Sigmoid colon (tissue), 7 donors: ENCODE measurements around the gene GLTPD2. TPM values are rescaled to one million over a fixed set of nuclear protein-coding genes. Genes with fewer than 3 reads are reported as not detected.

ENCODE experiments used
- DNase-seq: peaks from one replicate; pipeline ENCODE4 v3.0.0-alpha.2; 2019
- H3K27ac ChIP-seq, 4 donors: fragments of 200-600 bp; sonication (generic); one replicate each; pipeline ENCODE4 v1.5.1; 2016 to 2019; ENCODE audit warnings: mild to moderate bottlenecking in 1 of 4
- H3K27me3 ChIP-seq, 3 donors: fragments of 200-600 bp; sonication (generic); one replicate each; pipeline ENCODE4 v1.5.1; 2019; ENCODE audit warnings: mild to moderate bottlenecking in 1 of 3
- H3K36me3 ChIP-seq, 4 donors: fragments of 200-600 bp; sonication (generic); one replicate each; pipeline ENCODE4 v1.5.1; 2016 to 2019
- H3K4me1 ChIP-seq, 4 donors: fragments of 200-600 bp; sonication (generic); one replicate each; pipeline ENCODE4 v1.5.1; 2017 to 2019
- H3K4me3 ChIP-seq, 4 donors: fragments of 200-600 bp; sonication (generic); one replicate each; pipeline ENCODE4 v1.5.1; 2017 to 2019; ENCODE audit warnings: mild to moderate bottlenecking in 2 of 4, moderate library complexity in 1 of 4
- H3K9me3 ChIP-seq, 4 donors: fragments of 200-600 bp in 3 of 4; sonication (generic) in 3 of 4; one replicate each; pipeline versions ENCODE4 v1.5.1 to v1.6.1; 2013 to 2019
- CTCF ChIP-seq, 4 experiments: fragments of 450-650 bp in 3 of 4; fragments of 200-600 bp in 1 of 4; IDR thresholded peaks; one replicate each; pipeline ENCODE4 v1.5.1; 2016 to 2019; ENCODE audit warnings: antibody characterized with exemption in 4 of 4, mild to moderate bottlenecking in 3 of 4, moderate library complexity in 2 of 4
- EP300 ChIP-seq, 4 donors: sonication (generic); formaldehyde crosslinking; IDR thresholded peaks; one replicate each; pipeline ENCODE4 v1.6.1; 2017; ENCODE audit warnings: antibody characterized with exemption in 4 of 4
- POLR2A ChIP-seq, 2 donors: fragments of 450-650 bp; IDR thresholded peaks; one replicate each; pipeline ENCODE4 v1.6.1; 2016; ENCODE audit warnings: antibody characterized with exemption in 2 of 2, mild to moderate bottlenecking in 2 of 2, moderate library complexity in 2 of 2
- POLR2AphosphoS5 ChIP-seq, 4 donors: sonication (generic); formaldehyde crosslinking; IDR thresholded peaks; one replicate each; pipeline ENCODE4 v1.6.1; 2017; ENCODE audit warnings: antibody characterized with exemption in 4 of 4
- WGBS, 2 donors: extraction: QIAGEN DNeasy Blood & Tissue Kit; methylation state at CpG; one replicate each; pipeline ENCODE4 v1.1.7; 2013; 5-methylcytosine and 5-hydroxymethylcytosine counted together
- intact Hi-C: fragments of 100-400 bp; cut with DNase I; formaldehyde crosslinking; loops from one replicate; pipeline ENCODE4 v1.15.1; 2023
- polyA plus RNA-seq, 3 donors: library from polyadenylated mRNA; stranded (reverse); fragments of 200-250 nt; gene quantifications; one replicate each; pipeline ENCODE4 v1.2.3, GENCODE V29; 2013
- total RNA-seq, 4 donors: library from RNA; depleted of rRNA; stranded (reverse); fragments of >200 nt; gene quantifications; one replicate each; pipeline ENCODE4 v1.1.0, GENCODE V29; 2016
- donor health status: healthy with polysubstance abuse.
- donor health status: Bipolar disorder and iron deficiency.
- donor health status: healthy.

Gene GLTPD2
- total and polyA plus RNA-seq, 7 donors = 0.06 to 1.6 TPM; not detected in 5

- Histone ChIP-seq H3K4me3 (no peak overlapping the region), H3K27me3 (peaks cover 0 to 45% (median 0%) of the 10 kb centered on the region in 3 donors), H3K36me3 (no peaks in the 10 kb centered on the region), H3K4me1 (no peaks in the 10 kb centered on the region), H3K27ac (no peak overlapping the region), H3K9me3 (no peaks in the 10 kb centered on the region)
- WGBS, 2 donors = 85 to 87% methylated on average over 1 of the region's 1 CpG
- TF ChIP-seq POLR2AphosphoS5 (IDR thresholded peaks at IDR 0.05) (no peak), EP300 (IDR thresholded peaks at IDR 0.05) (no peak), POLR2A (IDR thresholded peaks at IDR 0.05) (no peak), CTCF (IDR thresholded peaks at IDR 0.05) (no peak)
- intact Hi-C loops = no loop called here
- no peak for DNase-seq
Observed at GRCh38 chr17:4753392-4753791, 35.4 kb upstream of the GLTPD2 start.

GRCh38 chr17:4759776-4760236, 29.0 kb upstream of the GLTPD2 start:
- Histone ChIP-seq H3K36me3 (no peaks in the 10 kb centered on the region), H3K27me3 (peaks cover 0 to 12% (median 0%) of the 10 kb centered on the region in 3 donors), H3K9me3 (no peaks in the 10 kb centered on the region), H3K4me1 (no peaks in the 10 kb centered on the region), H3K4me3 (no peak overlapping the region), H3K27ac (no peak overlapping the region)
- intact Hi-C loops = no loop called here
- no peak for DNase-seq
- 39 to 75% methylated on average over 10 of the region's 10 CpGs for WGBS, 2 donors
- TF ChIP-seq POLR2AphosphoS5 (IDR thresholded peaks at IDR 0.05) (no peak), POLR2A (IDR thresholded peaks at IDR 0.05) (no peak), EP300 (IDR thresholded peaks at IDR 0.05) (no peak), CTCF (IDR thresholded peaks at IDR 0.05) (no peak)

GRCh38 chr17:4764595-4764994, 24.2 kb upstream of the GLTPD2 start:
- Histone ChIP-seq H3K27ac (peak overlapping the region in 1 of 4 donors; percentile 57), H3K4me1 (no peaks in the 10 kb centered on the region), H3K4me3 (no peak overlapping the region), H3K36me3 (no peaks in the 10 kb centered on the region), H3K9me3 (no peaks in the 10 kb centered on the region), H3K27me3 (peaks cover 0 to 5% (median 0%) of the 10 kb centered on the region in 3 donors)
- no peak for DNase-seq
- intact Hi-C loops = no loop called here
- peak in 1 of 2 donors; percentile 16 for TF ChIP-seq POLR2A (IDR thresholded peaks at IDR 0.05)
- peak in 1 of 4 donors; percentile 16 for TF ChIP-seq EP300 (IDR thresholded peaks at IDR 0.05)
- no peak for TF ChIP-seq CTCF (IDR thresholded peaks at IDR 0.05)
- TF ChIP-seq POLR2AphosphoS5 (IDR thresholded peaks at IDR 0.05) = peak in 2 of 4 donors; percentile 22 to 32
- 57 to 76% methylated on average over 3 of the region's 3 CpGs for WGBS, 2 donors

GRCh38 chr17:4766201-4766600, 22.6 kb upstream of the GLTPD2 start:
- Histone ChIP-seq H3K36me3 (no peaks in the 10 kb centered on the region), H3K27ac (peak overlapping the region in 3 of 4 donors; percentile 20 to 57 (median 43)), H3K9me3 (no peaks in the 10 kb centered on the region), H3K27me3 (peaks cover 0 to 2% (median 0%) of the 10 kb centered on the region in 3 donors), H3K4me3 (no peak overlapping the region), H3K4me1 (no peaks in the 10 kb centered on the region)
- WGBS, 2 donors = 78 to 89% methylated on average over 3 of the region's 3 CpGs
- no peak for DNase-seq
- intact Hi-C loops = no loop called here
- TF ChIP-seq POLR2A (IDR thresholded peaks at IDR 0.05) (no peak), EP300 (IDR thresholded peaks at IDR 0.05) (peak in 2 of 4 donors; percentile 18 to 21)

GRCh38 chr17:4766723-4767122, 22.0 kb upstream of the GLTPD2 start:
- TF ChIP-seq POLR2AphosphoS5 (IDR thresholded peaks at IDR 0.05) (no peak), CTCF (IDR thresholded peaks at IDR 0.05) (no peak), POLR2A (IDR thresholded peaks at IDR 0.05) (no peak), EP300 (IDR thresholded peaks at IDR 0.05) (no peak)
- intact Hi-C loops = no loop called here
- DNase-seq = no peak
- H3K27ac ChIP-seq = peak overlapping the region in 2 of 4 donors; percentile 43 to 46
- no peak overlapping the region for H3K4me3 ChIP-seq
- WGBS, 2 donors = 84 to 91% methylated on average over 9 of the region's 9 CpGs
- no peaks in the 10 kb centered on the region for H3K9me3 ChIP-seq
- no peaks in the 10 kb centered on the region for H3K4me1 ChIP-seq
- H3K27me3 ChIP-seq = peaks cover 0 to 4% (median 0%) of the 10 kb centered on the region in 3 donors
- no peaks in the 10 kb centered on the region for H3K36me3 ChIP-seq
